NCI-H748 (cell line): ENCODE results near the gene PEAK1.
"Not testable (repeated sequence)": the region's sequence is repeated elsewhere in the genome, so short reads cannot be mapped to it uniquely, and the experiment has no call there.

ENCODE experiments used
- DNase-seq: peaks from one replicate; lab custom pipeline; 2025; ENCODE audit not compliant: unreplicated experiment; lab: John Stamatoyannopoulos, UW

Gene PEAK1

DNA sequence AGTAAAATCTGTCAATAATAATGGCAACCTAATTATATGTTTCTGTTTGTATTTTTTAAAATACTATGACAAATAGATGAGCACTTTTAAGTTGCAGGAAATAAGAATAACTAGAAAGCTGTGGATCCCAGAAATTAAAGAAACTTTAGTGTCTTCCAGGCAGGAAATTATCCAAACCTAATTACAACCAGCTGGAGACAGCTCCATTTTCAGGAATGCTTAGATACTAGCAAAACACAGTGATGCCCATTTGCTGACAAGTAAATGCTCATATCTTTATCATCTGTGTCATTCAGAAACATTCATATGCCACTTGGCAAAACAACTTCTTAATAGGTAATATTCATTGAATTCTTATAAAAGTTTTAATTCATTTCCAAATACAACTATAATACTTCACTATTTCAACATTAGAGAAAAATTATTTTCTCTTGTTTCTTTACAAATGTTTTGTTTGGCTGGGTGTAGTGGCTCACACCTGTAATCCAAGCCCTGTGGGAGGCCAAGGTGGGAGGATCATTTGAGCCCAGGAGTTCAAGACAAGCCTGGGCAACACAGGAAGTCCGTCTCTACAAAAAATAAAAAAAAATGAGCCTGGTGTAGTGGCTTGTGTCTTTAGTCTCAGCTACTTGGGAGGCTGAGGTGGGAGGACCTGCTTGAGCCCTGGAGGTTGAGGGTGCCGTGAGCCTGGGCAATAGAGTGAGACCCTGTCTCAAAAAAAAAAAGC, 179.9 kb downstream of the PEAK1 start:
- no peak for DNase-seq

DNA sequence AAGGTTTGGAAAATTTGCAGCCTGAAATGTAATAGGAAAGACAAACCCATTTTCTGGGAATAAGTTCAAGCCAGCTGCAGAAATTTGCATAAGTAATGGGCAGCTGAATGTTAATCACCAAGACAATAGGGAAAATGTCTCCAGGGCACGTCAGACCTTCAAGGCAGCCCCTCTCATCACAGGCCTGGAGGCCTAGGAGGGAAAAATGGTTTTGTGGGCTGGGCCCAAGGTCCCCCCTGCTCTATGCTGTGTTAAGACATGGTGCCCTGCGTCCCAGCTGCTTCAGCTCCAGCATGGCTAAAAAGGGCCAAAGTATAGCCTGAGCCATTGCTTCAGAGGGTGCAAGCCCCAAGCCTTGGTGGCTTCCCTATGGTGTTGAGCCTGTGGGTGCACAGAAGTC, 184.3 kb downstream of the PEAK1 start:
- no peak for DNase-seq

DNA sequence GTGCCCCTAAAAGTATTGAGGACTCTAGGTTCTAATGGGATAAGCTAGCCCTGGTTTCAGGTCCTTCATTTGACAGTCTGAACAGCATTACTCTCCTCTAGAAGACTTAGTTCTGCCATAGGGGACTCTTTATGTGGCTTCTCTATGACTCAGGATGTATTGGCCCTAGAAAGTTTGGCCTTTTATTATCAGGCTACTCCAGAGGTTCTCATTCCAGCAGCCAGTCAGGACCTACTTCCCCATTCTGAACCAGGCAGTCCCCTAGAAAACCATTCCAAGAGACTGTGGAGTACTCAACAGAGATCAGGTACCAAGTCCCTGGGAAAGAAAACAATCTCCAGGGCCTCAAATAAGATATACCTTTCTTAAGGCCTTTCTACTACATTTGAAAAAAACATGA, 191.1 kb downstream of the PEAK1 start:
- DNase-seq, result no peak

DNA sequence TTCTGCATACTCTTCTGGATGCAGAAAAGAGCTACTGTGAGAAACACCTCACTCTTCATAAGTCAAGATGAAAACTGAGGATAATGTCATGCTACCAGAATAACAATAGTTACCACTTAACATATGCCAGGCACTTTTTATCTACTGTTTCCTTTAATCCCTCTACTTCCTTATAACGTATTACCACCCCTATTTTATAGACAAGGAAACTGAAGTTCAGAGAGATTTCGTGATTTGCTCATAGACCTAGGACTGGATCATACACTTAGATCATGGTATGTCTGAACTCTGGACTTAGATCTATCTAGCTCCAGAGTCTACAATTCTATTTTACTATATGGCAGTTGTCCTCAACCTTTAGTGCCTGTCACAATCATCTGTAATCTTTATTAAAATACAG, 193.3 kb downstream of the PEAK1 start:
- no peak for DNase-seq

DNA sequence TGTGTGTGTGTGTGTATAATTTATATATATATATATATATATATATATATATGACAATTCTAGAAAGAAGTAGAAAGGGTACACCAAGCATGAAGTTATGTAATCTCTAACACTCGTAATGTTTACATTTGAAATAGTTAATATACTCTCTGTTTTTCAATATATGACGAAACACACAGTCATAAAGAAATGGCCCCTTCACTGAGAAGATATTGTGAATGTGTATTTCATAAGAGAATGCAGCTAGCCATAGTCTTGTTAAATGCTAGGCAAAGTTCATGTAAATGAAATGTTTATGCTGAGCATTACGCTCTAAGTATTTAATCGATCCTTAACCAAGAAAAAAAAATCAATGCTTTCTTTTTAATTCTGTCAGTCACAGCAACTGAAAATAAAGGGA, 194.3 kb downstream of the PEAK1 start:
- no peak for DNase-seq

DNA sequence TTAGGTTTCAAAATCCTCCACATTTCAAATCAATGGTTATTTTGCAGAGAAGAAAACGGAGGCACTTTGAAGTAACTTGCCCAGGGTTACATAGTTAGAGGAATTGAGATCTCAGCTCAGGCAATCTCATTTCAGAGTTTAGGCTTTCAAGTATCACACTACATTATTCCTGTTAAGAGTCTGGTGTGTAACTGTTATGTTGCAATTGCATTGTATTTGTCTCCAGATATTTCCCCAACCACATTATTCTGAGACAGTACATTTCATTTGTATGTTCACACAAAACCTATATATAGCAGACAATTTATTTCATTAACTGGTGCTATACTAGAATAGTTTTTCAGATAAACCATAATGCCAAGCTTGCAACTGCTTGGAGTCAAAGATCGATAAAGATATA, 194.8 kb downstream of the PEAK1 start:
- DNase-seq, result no peak

DNA sequence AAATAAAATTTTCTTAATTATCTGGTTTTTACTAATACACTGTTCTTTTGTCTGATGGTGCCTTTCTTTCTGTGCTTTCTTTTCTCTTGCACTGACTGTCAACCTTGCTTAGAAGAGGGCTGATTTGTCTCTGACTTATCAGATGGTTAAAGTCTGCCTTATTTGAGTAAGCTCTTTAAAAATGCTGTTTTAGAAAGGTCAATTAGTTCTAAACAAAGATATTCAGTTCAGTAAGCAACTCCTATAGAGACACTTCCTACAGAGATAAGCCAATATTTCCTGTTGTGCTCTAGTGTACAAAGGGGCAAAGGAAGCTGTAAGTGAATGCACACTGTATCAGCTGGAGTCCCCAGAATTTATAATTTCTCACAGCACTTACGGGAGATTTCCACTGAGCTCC, 195.6 kb downstream of the PEAK1 start:
- peak; percentile 10 for DNase-seq

DNA sequence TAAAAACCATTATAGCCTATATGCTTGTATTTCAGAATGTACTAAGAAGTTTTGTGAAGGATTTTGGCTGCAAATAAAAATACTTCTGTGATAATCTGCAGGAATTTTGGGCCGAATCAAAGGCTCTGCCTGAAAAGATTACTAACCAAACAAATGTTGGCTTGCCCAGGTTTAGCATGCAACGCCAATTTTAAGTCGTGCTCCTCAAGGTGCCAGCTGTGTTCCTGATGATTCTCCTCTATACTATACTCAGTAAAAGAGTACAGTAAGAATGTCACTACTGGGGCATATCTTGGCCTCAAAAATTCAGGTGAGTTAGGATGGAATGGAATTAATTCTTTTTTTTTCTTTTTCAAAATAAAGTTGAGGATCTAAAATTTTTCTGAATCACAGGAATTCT, 198.2 kb downstream of the PEAK1 start:
- no peak for DNase-seq

DNA sequence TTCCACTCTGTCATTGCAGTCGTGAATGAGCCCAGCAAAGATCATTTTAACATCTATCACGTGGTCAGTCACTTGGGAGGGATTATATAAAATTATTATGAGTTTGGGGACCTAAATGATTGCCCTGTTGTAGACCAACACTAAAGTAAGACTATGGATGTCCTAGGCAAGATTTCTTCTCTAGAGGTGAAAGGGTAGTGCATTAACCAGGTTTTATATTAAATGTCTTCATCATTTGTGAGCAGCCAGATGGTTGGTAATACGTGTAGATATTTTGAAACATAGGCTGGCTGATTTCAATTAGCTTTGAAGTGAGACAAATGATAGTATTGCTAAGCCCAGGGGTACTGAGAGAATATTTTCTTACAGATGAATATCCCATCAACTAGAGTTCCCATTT, 198.7 kb downstream of the PEAK1 start:
- no peak for DNase-seq

DNA sequence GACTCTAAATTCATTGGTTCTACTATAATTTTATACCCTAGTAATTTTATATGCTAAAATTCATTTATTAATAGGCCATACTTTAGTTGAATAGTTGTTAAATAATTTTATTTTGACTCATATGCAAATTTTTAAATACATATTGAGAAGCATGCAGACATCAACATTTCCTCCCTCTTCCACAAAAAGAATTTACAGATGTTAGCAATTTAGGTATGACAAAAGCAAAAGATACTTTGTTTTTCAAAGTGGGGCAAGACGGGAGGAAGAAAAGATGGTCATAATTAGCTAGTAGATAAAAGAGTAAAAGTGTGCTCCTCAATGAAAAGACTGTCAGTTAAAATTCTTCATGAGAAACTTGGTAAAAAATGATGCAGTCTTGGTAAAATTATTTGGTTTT, 200.1 kb downstream of the PEAK1 start:
- no peak for DNase-seq

DNA sequence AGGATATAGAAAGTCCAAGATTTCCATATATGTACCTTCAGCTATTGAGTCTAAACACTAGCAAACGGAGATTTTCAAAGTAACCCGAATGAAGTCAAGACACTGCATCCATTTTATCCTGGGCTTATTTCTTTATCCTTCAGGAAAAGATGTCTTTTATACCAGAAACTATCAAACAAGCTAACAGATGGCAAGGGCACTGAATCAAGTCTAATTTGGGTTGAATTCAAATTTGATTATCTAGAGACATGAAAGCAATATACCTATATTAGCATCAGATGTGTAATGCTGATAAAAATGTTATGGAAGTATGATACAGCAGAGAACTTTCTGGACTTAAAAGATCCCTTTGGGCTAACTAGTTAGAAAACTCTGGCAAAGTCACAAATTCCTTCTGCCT, 210.7 kb downstream of the PEAK1 start:
- DNase-seq, result no peak

DNA sequence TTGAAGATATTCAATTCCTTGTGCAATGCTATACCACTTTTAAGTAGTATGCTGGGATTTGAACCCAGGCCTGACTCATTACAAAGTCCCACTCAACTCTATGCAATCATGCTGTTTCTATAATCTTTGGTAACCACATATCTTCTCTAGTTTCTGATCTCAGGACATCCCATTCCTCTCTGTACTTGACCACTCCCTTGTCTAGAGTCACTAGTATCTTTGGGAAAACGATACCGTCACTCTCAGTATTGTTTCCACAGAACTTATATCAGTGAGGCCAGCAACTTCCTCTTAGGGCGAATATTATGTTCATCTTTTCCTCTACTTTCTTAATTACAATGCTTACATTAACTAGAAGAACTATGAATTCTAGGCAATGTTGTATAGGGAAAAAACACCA, 211.7 kb downstream of the PEAK1 start:
- no peak for DNase-seq

DNA sequence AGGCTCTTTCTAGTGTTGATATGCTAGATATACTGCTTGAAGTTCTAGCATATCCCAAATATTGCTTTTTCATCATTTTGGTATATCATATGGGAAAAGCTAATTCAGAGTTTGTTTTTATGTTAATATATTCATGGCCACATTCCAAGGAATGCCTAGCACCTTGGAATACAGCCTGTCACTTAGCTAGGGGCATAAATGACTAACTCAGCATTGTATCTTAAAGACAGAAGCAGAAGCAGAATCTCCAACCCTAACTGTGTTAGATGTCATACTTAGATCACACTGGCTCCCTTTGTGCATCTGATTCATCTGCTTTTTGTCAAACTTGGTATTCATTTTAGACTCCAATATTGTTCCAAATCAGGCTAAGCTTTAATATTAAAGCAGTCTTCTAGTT, 218.2 kb downstream of the PEAK1 start:
- no peak for DNase-seq

DNA sequence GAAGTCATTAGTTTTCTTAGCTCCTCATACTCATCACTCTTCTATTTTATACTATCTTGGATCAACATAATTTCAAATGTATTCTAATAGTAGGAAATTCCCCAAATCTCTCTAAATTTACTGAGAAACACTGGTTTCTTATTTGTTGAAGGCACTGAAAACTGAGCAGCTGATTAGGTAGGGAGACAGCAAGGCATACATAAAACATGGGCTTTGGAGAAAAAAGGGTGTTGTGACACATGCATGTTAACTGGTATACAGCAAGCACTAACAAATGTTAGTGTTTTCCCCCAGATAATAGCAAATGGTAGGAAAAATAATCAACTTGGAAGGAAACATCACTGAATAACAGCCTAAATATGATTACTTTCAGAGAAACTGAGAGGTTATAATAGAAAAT, 223.5 kb downstream of the PEAK1 start:
- no peak for DNase-seq

DNA sequence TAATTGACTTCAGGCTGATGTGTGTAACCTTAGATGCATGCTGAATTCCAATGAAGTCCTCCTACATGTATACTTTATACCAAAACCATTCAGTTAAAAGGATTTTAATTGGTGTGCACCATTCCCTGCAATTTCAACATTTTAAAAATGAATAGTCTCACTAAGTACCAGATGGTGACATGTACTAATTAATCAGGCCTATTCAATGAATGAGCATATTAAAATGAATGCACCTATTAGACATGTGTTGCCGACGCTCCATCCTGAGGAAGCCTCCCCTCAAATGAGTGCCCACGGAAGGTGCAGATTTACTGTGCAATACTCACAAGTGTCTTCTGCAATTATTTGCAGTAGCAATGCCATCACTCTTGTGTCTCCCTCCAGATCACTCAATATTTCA, 224.3 kb downstream of the PEAK1 start:
- no peak for DNase-seq

DNA sequence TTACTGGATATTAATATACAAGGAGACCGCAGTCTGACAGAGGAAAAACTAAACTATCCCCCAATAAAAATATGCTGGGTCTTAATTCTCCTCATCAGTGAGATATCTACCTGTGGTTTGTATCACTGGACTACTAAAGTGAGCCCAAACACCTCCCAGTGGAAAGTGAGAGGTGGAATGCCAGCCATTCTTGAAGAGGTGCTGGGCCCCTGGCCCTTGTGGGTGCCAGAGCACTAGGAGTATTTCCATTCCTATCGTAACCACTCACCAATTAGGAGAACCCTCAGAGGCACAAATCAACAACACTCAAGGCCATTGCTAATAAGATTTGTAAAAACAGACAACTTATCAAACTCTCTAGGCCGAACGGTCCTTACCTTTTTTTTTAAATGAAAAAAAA, 227.5 kb downstream of the PEAK1 start:
- no peak for DNase-seq

DNA sequence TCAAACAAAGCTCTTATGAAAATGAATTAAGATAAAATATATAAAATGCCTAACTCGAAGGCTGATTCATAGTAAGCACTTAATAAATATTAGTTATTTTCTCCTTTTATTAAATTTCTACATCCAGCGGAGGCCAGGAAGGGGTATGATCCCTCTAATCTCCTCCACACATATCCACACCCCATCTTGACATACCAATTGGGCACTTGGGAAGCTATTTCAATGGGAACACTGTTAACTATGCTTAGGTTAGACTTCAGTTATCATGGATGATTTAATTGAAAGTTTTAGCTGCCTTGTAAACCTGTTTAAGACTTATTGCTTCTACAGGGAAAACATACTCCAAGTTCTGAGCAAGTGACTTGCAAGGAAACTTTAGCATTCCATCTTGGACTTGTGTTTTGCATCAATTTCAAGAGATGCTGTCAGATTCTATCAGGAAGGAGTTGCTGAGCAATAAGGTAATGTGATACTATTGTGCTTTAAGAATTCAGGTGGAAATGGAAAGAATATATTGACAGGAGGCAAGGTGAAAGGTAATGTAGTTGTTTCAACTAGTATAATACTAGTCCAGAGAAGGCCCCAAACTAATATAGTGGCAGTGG, 228.6 kb downstream of the PEAK1 start:
- no peak for DNase-seq

DNA sequence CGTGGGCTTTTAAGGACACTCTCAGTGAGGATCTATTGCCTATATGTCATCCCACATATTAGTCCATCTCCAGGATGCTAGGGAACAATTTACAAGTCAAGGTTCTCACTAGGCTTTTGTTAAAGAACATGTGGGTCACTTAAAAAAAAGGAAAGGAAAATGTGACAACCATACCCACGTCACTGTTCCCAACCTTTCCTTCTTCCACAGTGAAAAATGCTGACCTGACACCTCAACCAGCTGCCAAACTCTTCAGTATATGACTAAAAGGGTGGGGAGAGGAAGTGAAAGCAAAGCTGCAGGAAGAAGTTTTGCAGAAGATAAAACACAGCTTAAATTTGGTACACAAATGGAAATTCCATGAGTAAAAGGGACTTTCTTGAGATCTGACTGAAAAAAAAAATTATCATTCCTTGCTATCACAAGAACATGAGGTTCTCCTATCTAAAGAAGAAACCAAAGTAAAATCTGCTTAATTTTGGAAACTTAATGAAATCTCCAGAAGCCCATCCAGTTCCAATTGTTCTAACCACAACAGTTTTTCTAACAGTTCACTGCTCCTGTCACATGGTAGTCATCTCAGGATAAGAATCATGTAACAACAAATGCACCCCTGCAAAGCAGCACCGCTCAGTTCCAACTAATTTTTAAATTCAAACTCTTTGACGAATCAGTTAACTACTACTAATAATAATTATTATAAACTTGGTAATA, 232.0 kb downstream of the PEAK1 start:
- no peak for DNase-seq

DNA sequence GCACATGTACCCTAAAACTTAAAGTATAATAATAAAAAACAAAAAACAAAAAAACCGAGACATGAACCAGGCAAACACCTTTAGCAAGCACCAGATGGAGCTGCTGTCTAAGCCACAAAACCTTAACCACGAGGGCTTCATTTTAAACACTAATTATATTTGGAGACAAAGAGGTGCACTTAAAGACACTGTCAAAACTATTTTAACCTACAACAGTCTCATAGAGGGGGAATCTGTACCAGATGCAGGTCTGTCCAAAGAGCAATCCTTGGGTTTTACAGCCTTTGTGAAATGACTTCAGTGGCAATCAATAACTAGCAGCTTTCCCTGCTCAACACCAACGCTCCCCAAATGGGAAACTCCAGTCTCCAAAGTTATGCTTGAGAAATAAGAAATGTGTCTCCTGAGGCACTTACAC, 233.3 kb downstream of the PEAK1 start:
- DNase-seq, result peak; percentile 7

DNA sequence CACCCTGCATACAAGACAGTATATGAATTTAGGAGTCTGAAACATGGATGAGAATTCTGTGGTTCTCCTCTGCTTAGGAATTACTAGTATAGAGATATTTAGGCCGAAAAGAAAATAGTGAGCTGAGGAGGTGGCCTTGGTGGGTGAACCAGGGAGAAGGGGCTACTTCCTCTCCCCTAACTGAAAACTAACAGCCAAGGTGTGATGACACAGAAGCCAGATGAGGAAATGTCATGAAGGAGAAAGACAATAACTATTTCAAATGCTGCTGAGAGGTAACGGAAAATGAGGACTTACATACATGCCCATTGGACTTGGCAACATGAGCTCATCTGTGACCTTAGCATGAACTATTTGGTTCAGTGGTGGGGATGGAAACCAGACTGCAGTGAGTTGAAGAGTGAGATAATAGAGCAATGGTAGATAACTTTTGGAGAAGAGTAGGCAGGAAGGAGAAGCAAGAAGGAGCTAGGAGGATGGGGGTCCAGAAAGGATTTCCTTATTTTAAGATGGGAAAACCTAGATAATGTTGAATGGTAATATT, 234.6 kb downstream of the PEAK1 start:
- DNase-seq, result no peak

DNA sequence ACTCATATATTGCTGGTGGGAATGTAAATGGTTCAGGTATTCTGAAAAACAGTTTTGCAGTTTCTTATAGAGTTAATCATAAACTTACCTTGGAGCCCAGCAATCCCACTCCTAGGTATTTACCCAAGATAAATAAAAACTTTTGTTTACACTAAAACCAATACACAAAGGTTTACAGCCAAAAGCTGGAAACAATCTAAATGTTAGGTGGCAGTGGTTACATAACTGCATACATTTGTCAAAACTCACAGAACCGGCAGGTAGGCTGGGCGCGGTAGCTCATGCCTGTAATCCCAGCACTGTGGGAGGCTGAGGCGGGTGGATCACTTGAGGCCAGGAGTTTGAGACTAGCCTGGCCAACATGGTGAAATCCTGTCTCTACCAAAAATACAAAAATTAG, 235.6 kb downstream of the PEAK1 start:
- DNase-seq, result not testable (repeated sequence)

DNA sequence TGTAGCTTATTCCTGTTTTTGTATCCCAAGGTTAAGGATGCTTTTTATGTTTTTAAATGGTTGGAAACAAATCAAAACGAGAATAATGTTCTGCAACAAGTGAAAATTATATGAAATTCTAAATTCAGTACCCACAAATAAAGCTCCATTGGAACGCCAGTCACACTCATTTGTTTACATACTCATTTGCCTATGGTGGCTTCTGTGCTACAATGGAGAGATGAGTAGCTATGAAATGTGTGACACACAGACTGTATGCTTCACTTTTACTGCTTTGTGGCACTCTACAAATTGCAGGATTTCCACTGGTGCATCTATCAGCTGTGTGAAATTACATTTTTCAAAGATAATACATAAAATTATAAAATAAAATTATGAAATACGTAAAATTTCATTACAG, 236.8 kb downstream of the PEAK1 start:
- DNase-seq, result no peak
